GM19324 (cell line): ENCODE results near the gene TMCC2.

Source experiments
- ATAC-seq: cut with Tn5 transposase; IDR thresholded peaks from one replicate; pipeline ENCODE4 v1.9.1; 2021; ENCODE audit warnings: mild to moderate bottlenecking, moderate library complexity; ENCODE audit not compliant: unreplicated experiment, low FRiP score

TMCC2 gene

DNA sequence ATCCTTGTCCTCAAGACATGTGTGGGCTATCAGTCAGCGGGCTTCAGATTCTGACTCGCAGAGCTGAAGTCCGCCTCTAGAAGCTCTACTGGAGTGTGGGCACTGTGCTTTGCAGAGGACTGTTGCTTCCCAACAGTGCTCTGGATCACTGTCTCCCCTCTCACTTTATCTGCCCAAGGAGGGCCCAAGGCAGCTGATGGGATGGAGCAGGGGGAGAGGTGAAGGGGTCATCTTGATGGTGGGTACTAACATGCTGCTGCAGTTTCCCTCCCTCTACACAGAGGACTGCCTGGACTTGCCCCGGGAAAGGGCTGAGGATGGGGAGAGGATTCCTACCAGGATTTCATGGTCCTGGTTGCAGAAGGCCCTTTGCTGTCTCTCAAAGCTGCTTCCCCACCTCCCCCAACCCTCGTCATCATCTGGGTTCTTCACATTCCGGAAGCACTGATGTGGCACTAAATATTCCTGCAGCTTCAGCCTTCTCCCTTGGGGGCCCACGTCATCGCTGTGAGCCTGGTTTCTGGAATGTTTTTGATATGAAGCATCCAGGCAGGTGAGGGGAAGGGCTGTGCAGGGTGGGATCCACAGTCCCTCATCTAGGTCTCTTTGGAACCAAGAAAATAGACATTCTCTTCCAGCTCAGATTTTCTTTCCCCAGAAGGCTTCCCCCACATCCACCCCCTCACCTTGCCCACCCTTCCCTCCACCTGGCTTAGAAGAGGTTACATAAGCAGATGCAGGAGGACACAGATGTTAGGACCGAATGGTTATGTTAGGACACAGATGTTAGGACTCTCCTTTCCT is 70.6 kb downstream of the TMCC2 start:
- ATAC-seq = no peak

- ATAC-seq = no peak
Measured at GRCh38 chr1:205300149-205300548, 72.4 kb downstream of the TMCC2 start.

DNA sequence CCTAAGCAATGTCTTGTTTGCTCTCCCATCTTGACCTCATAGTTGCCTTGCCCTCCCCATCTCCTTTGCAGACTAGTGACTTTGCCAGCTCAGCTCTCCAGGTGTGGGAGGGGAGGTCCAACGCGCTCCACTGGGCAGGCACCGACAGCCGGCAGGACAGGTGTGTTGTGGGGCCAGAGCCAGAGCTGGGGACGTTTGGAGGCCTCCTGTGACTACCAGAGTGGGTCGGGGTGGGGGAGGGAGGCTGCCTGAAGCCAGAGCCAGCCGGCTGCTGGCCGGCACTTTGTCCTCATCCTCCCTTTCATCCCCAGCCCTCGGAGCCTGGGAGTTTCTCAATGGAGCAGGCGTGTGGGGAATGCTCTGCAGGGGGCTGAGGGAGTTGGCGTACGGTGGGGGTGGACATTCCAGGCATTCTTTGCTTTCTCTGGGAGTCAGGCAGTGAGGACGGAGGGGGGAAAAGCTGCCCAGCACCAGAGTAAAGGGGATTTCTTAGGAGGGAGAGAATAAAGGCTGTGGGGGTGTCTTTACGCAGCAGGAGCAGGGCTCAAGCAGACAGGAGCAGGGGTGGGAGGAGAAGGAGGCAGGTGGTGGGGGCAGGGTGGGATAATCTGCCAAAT is 73.6 kb downstream of the TMCC2 start:
- ATAC-seq = no peak

GRCh38 chr1:205301842-205302588 is 74.3 kb downstream of the TMCC2 start:
- no peak for ATAC-seq

DNA sequence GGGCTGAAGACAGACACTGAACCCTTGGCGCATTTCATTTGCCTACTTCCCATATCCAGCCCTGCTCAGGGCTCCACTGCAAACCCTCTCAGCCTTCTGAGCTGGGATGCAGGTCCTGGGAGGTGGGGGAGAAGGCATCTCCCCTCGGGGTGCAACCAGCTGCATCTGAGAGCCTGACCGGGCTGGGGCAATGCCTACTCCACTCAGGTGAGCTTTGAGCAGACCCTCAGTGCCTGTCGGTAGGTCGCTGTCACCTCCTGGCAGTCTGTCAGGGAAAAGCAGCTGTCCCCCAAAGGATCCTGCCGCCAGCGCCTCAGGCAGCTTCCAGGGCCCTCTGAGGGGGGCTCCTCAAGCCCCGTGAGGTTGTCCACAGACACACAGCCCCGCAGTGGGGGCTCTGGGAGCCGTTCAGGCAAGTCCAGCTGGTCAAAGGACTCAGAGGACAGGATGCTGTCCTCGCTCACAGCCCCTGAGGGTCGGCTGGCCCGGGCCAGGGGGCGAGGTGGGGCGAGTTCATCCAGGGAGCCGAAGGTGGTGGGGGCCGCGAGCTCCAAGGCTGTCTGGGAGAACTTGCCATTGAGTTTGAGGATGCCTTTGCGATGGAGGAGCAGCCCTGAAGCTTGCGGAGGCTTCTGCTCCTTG is 75.6 kb downstream of the TMCC2 start:
- ATAC-seq = no peak

GRCh38 chr1:205304046-205304694 is 76.4 kb downstream of the TMCC2 start:
- ATAC-seq = no peak

DNA sequence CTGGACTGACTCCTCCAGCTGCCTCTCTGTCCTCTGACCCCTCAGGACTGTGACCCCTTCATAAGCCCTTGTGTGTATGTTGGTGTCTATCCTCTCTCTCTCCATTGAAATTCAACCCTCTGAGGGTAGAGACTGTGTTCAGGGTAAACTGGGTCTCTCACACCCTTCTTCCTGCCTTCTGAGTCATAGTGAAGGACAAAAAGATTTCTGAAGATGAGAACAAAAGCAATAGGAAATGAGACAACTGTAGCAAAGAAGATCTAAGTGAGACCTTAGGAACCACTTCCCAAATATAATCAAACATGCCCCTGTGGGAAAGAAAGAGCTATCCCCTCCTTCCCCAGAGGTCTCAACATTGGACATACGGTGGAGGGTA is 76.9 kb downstream of the TMCC2 start:
- no peak for ATAC-seq

DNA sequence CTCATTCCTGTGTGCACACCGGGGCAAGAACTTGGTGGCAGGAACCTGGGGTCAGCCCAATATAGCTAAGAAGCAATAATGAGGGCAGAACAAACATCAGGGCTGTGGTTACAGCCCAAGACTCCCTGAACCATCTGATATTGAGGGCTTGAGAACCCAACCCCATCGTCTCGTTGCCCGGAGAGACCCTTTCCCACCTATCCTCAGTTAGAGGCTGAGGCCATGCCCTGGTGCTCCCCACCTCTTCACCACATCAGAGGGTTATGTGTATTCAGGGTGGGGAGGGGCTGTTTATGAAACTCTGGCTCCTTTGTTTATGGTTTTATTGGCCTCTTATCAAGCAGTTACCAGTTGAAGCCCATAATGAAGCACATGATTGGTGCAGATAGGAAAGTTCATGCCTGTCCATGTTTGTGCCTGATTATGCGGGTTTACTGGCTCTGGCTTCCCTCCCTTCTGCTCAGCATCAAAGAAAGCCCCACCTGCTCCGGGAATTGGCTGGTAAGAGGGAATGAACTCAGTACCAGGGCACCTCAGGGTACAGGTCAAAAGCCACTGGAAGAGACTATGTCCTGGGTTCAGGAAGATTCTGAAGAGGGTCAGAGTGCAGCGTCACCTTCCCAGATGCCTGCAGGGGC is 79.3 kb downstream of the TMCC2 start:
- ATAC-seq = no peak

DNA sequence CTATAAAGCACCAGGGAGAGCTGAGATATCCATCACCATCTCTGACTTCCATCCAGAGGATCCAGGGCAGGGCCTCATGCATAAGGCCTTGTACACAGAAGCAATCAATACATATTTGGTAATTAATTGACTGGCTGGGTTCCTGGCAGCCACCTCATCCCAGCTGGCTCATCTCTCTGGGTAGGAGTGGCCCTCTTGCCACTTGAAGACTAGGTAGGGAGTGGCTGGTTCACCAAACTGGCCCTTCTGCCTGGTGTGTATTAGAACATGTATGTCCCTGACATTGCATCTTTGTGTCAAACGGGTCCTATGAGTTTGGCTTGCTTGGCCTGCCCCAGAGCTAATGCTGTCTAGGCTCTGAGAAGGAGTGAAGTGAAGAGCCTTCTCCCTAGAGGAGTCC is 82.0 kb downstream of the TMCC2 start:
- no peak for ATAC-seq

- ATAC-seq = no peak
Measured at GRCh38 chr1:205310976-205311704, 83.4 kb downstream of the TMCC2 start.

- no peak for ATAC-seq
Measured at GRCh38 chr1:205312866-205313562, 85.3 kb downstream of the TMCC2 start.

DNA sequence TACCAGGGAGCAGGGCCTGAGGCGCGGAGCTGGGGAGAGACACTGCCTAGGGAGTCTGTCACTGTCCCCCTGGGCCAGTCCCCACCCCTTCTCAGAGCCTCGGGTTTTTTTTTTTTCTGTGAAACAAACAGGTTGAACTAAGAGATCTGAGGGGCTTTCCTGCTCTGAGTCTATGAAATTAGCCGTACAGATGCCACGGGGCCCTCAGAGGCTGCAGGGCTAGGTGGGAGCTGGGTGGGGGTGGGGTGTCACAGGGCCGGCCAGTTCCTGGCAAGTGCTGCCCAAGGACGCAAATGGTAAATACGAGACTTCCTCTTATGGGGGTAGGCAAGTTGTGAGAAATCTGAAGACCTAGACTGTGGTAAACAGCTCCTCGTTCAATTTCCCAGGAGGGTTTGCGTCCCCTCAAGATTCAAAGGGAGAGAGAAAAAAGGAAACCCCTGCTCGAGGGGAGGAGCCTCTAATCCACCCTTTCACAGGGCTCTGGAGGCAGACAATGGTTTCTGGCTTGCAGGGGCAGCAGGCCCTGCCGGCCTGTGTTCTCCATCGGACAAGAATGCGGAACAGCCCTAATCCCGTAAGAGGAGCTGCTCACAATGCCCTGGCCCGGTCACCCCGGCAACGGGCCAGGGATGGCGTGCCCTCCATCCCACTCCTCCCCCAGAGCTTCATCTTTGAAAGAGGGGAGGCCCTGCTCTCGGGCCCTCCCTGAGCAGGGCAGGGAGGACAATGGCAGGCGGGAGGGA is 86.0 kb downstream of the TMCC2 start:
- ATAC-seq = no peak

DNA sequence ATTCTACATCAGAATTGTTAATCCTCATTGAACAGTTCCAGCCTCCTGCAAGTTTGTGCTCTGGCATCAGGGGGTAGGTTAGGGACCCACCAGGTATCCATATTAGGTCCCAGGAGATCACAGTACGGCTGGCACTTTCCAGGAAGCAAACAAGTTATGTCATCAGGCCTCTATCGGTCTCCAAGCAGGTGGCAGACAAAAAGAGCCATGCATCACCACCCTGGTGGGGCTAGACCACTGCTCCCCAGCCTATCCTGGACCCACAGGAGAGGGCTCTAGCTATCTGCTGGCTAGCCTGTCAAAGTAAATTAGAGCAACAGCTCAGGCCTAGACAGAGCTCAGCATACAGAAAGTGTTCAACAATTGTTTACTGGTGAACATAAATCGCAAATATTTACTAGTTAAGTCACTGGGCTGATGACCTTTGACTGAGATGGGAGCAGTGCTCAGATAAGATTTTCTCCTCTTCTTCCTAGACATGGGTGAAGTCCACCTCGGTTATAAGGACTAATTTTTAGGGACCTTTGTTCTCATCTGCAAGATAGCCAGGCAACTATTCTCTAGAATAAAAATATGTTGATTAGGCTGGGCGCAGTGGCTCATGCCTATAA is 87.4 kb downstream of the TMCC2 start:
- no peak for ATAC-seq

- no peak for ATAC-seq
Measured at GRCh38 chr1:205316161-205316566, 88.4 kb downstream of the TMCC2 start.

- no peak for ATAC-seq
Measured at GRCh38 chr1:205317311-205317917, 89.7 kb downstream of the TMCC2 start.

DNA sequence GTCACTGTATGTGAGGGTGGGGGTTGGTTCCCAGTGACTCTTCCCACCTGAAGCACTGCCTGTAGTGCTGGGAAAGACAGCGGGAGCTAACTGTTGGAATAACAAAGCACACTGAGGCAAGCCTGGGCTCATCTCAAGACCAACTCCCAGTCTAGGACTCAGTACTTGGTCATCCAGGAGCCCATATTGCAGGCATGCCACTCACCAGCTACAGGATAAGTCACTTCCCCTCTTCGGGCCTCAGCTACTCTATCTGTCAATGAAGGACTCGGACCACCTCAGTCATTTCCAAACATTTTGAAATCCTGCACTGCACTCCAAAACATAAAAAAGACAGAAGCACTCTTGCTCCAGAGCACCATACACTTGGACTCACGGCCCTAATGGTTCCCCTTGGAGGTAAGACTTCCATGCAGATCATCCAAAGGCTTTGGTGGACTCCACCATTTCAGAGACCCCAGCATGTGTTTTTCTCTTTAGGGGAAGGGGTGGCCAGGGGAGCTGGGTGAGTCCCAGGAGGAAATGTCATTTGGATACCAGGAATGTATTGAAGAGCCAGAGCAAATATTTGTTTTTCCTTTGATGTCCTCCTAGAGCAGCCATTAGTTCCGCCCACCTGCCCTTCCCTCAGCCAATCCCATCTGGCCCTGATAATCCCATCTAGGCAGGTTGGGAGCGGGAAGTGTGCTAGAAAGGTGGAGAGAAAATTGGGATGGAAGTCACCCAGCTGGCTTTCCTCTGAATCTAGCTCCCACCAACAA is 90.7 kb downstream of the TMCC2 start:
- ATAC-seq = no peak
